Liver (tissue), 3 donors: ENCODE results near the gene CDC42BPA.

Source experiments
- JUND ChIP-seq, 2 donors: IDR thresholded peaks; 2 replicates each; pipeline ENCODE4 v1.6.1; 2016; ENCODE audit warnings: antibody characterized with exemption in 2 of 2
- NR2F2 ChIP-seq: IDR thresholded peaks from 2 replicates; pipeline ENCODE4 v1.6.1; 2016; ENCODE audit warnings: antibody characterized with exemption
- RAD21 ChIP-seq, 2 donors: IDR thresholded peaks; 2 replicates each; pipeline ENCODE4 v1.6.1; 2016; ENCODE audit warnings: antibody characterized with exemption in 2 of 2, mild to moderate bottlenecking in 2 of 2
- YY1 ChIP-seq: IDR thresholded peaks from 2 replicates; pipeline ENCODE4 v1.6.1; 2016; ENCODE audit warnings: antibody characterized with exemption, mild to moderate bottlenecking
- TF ChIP-seq, protein P1 (sequence below): fragments of 150-350 bp; IDR thresholded peaks from 2 replicates; pipeline ENCODE4 v1.5.1; 2017; ENCODE audit warnings: improper control_type of control experiment, low read depth, low read length; ENCODE audit not compliant: missing input control
- TF ChIP-seq, protein P2 (sequence below): IDR thresholded peaks from 2 replicates; pipeline ENCODE4 v1.6.1; 2016; ENCODE audit warnings: antibody characterized with exemption, mild to moderate bottlenecking
- donor health status: healthy.
- donor health status: healthy.

DNA sequence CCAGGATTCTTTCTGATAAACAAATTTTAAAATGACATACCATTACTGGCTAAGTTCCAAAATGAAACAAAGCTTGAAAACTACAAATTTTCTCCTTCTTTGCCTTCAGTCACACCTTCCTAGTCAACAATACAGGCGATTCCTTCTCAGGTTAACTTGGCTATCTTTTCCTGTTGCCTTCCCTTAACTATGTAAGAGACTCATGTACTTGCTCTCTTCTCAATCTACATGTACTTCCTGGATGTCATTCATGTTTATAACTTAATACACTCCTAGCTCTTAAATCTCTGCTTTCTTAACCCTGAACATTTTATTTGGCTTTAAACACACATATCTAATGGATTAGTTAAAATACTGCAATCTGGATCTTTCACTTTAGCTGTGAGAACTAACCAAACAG lies 281.2 kb downstream of the CDC42BPA start:
- TF ChIP-seq, protein P1, sequence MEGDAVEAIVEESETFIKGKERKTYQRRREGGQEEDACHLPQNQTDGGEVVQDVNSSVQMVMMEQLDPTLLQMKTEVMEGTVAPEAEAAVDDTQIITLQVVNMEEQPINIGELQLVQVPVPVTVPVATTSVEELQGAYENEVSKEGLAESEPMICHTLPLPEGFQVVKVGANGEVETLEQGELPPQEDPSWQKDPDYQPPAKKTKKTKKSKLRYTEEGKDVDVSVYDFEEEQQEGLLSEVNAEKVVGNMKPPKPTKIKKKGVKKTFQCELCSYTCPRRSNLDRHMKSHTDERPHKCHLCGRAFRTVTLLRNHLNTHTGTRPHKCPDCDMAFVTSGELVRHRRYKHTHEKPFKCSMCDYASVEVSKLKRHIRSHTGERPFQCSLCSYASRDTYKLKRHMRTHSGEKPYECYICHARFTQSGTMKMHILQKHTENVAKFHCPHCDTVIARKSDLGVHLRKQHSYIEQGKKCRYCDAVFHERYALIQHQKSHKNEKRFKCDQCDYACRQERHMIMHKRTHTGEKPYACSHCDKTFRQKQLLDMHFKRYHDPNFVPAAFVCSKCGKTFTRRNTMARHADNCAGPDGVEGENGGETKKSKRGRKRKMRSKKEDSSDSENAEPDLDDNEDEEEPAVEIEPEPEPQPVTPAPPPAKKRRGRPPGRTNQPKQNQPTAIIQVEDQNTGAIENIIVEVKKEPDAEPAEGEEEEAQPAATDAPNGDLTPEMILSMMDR = no peak
- TF ChIP-seq, protein P2, sequence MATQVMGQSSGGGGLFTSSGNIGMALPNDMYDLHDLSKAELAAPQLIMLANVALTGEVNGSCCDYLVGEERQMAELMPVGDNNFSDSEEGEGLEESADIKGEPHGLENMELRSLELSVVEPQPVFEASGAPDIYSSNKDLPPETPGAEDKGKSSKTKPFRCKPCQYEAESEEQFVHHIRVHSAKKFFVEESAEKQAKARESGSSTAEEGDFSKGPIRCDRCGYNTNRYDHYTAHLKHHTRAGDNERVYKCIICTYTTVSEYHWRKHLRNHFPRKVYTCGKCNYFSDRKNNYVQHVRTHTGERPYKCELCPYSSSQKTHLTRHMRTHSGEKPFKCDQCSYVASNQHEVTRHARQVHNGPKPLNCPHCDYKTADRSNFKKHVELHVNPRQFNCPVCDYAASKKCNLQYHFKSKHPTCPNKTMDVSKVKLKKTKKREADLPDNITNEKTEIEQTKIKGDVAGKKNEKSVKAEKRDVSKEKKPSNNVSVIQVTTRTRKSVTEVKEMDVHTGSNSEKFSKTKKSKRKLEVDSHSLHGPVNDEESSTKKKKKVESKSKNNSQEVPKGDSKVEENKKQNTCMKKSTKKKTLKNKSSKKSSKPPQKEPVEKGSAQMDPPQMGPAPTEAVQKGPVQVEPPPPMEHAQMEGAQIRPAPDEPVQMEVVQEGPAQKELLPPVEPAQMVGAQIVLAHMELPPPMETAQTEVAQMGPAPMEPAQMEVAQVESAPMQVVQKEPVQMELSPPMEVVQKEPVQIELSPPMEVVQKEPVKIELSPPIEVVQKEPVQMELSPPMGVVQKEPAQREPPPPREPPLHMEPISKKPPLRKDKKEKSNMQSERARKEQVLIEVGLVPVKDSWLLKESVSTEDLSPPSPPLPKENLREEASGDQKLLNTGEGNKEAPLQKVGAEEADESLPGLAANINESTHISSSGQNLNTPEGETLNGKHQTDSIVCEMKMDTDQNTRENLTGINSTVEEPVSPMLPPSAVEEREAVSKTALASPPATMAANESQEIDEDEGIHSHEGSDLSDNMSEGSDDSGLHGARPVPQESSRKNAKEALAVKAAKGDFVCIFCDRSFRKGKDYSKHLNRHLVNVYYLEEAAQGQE = no peak
- no peak for TF ChIP-seq RAD21 (IDR thresholded peaks at IDR 0.05)
- no peak for TF ChIP-seq JUND (IDR thresholded peaks at IDR 0.05)
- no peak for TF ChIP-seq YY1
- TF ChIP-seq NR2F2 = no peak
